ENCODE measurements around the gene CALML6.

The CALML6 gene

DNA sequence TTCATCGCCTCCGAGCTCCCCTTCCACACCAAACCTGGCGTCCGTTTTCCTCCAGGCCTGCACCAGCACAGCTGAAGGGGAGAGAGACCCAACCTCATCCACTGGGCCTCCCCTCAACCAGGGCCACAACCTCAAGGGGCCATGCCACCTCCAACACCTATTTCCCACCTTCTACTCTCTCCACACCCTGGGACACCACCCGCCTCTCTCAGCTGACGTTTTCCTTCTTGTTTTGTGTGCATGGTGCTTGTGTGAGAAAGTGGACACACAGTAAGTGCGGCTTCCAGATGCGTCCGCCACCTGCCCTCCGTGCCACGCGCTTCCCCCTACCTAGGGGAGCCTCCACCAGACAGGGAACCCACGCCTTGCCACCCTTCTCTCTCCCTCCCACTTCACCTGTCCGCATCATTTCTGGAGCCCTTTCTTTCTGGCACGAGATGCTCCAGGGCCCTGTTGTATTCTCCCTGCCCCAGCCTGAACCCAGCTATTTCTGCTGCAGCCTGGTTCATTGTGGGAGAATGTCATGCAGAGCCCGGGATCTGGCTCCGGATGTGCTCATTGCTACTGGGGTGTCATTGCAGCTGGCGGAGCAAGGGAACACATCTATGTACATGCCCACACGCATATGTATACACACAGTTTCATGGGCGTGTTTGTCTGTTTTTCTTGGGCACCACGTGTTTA lies 22.8 kb upstream of the CALML6 start:
- DNase-seq (ENCODE audit: low read depth in 2 of 2): no peak

- DNase-seq (ENCODE audit: low read depth in 2 of 2): no peak
Measured at GRCh38 chr1:1892763-1893120, 22.3 kb upstream of the CALML6 start.

GRCh38 chr1:1893291-1893985 lies 21.6 kb upstream of the CALML6 start:
- no peak for DNase-seq (ENCODE audit: low read depth in 2 of 2)

- no peak for DNase-seq (ENCODE audit: low read depth in 2 of 2)
Measured at GRCh38 chr1:1893997-1894353, 21.1 kb upstream of the CALML6 start.

DNA sequence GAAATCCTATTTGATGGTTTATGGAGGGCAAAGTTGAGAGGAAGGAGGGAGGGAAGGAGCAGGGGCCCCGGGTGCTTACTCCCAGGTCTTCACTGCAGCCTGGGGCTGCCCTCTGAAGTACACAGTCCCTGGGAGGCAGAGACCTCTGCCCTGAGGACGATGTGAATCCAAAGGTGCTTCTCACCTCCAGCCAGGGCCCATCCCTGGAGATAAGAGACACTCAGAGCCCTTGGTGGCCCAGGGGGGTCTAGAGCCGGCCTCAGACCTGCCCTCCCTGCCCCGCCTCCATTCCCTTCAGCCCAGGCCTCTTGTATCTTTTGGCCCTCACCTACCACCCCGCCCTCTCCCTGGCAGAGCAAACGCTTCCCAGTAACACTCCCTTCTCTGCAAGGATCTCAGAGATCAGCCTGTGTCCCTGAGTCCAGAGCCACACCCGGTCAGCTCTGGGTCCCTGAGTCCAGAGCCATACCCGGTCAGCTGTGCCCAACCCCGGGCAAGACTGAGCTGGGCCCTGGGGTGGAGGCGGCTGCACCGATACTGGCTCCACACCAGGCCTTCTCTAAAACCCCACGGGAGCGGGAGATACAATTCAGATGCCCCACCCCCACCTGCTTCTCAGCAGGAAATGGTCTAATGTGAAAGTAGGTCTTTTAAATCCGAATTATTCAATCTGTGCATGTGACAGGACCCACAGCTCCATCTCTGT lies 20.6 kb upstream of the CALML6 start:
- no peak for DNase-seq (ENCODE audit: low read depth in 2 of 2)

DNA sequence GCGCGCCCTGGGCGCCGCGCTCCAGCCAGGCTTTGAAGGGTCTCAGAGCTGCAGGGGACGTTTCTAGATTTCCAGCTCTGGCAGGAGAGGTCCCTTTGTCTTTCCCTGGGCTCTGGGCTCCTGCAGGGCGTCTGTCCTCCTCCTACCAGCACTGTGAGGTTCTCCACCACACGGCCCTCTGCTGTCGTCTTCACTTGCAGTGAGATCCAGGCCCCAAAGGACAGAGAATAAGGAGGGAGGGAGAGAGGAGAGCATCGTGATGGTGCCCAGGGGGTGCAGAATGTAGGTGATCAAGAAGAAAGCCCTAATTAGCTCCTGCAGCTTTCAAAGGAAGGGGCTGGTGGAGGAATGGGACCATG lies 20.0 kb upstream of the CALML6 start:
- DNase-seq (ENCODE audit: low read depth in 2 of 2): no peak

GRCh38 chr1:1895456-1896336 lies 19.4 kb upstream of the CALML6 start:
- no peak for DNase-seq (ENCODE audit: low read depth in 2 of 2)

DNA sequence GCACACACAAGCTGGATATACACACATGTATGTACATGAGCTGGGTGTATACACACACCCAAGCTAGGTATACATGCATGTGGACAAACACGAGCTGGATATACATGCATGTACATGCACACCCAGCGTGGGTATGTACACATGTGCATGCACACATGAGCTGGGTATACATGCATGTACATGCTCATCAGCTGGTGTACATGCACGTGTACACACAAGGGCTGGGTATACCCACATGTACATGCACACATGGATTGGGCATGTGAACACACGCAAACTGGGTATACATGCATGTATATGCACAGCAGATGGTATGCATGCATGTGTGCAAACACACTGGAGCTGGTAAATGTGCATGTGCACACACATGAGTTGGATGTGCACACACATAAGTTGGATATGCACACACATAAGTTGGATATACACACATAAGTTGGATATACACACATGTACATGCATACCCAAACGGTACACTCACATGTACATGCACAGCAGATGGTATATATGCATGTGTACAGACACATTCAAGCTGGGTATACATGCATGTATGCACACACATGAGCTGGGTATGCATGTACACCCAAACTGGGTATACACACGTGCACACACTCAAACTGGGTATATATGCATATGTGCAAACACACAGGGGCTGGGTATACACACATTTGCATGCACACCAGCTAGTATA lies 16.7 kb upstream of the CALML6 start:
- DNase-seq (ENCODE audit: low read depth in 2 of 2): no peak

GRCh38 chr1:1899266-1899966 lies 15.6 kb upstream of the CALML6 start:
- DNase-seq (ENCODE audit: low read depth in 2 of 2): no peak

DNA sequence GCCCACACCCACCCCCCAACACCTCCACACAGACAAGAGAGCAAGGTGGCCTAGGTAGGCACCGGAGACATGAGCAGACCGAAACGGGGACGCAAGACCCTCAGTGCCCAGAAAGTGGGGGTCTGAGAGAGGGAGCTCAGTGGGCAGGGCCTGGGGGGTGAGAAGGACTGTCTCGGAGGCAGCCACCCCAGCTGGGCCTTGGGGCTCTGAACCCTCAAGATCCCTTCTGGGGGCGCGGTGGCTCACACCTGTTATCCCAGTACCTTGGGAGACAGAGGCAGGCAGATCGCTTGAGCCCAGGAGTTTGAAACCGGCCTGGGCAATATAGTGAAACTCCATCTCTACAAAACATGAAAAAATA lies 15.1 kb upstream of the CALML6 start:
- DNase-seq (ENCODE audit: low read depth in 2 of 2): no peak

- DNase-seq (ENCODE audit: low read depth in 2 of 2): no peak
Measured at GRCh38 chr1:1900883-1901640, 14.0 kb upstream of the CALML6 start.

- no peak for DNase-seq (ENCODE audit: low read depth in 2 of 2)
Measured at GRCh38 chr1:1901641-1902294, 13.3 kb upstream of the CALML6 start.

DNA sequence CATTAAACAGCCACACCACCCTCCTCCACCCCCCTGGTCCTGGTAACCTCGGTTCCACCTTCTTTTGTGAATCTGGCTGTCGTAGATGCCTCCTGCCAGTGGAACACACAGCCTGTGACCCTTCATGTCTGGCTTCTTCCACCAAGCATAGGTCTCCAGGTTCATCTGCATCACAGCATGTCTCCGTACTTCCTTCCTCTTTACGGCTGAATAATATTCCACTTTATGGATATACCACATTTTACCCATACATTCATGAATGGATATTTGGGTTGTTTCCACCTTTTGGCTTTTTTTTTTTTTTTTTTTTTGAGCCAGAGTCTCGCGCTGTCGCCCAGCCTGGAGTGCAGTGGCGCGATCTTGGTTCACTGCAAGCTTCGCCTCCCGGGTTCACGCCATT lies 11.8 kb upstream of the CALML6 start:
- DNase-seq (ENCODE audit: low read depth in 2 of 2): no peak

GRCh38 chr1:1906185-1907097 lies 8.6 kb upstream of the CALML6 start:
- DNase-seq (ENCODE audit: low read depth in 2 of 2): peak in 1 of 2 donors; percentile 41

DNA sequence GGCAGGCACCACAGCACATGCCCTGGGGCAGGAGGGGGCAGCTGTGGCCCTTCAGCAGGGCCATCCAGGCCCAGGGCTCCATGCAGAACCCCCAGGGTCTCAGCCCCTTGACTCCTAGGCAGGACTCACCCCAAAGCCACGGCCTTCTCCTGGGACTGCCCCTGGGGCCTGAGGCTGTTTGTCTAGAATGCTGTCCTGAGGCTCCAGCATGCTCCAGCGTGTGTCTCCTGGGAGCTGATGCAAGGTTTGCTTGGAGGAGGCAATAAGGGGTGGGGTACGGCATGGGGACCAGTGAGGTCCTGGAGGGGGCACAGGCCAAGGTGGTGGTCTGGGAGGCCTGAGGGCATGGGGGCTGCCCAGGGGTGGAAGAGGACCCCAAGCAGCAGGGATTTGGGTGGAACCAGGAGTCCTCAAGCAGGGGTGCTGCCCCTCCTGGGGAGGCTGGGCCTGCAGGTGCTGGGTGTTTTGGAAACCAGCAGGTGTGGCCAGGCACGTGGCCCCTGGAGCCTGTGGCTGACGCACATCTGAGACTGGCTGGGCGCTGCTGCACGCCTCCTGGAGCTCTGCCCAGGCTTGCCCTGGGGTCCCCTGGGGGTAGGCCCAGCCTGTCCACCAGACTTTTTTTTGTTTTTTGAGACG lies 7.8 kb upstream of the CALML6 start:
- DNase-seq (ENCODE audit: low read depth in 2 of 2): no peak

GRCh38 chr1:1908506-1908791 lies 6.6 kb upstream of the CALML6 start:
- DNase-seq (ENCODE audit: low read depth in 2 of 2): no peak

DNA sequence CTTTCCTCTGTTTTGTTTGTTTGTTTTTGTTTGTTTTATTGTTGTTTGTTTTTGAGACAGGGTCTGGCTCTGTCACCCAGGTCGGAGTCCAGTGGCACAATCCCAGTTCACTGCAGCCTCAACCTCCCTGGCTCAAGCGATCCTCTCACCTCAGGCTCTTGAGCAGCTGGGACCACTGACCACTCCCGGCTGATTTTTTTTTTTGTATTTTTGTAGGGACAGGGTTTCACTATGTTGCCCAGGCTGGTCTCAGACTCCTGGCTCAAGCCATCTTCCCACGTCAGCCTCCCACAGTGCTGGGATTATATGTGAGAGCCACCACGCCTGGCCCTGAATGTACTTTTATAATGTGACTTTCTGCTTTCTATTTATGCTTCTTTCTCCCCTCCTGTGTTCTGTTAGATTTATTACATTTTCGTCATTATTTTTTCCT lies 5.0 kb upstream of the CALML6 start:
- no peak for DNase-seq (ENCODE audit: low read depth in 2 of 2)

- no peak for DNase-seq (ENCODE audit: low read depth in 2 of 2)
Measured at GRCh38 chr1:1910651-1911331, 4.3 kb upstream of the CALML6 start.
